K562 (cell line): ENCODE results near the gene USP28. TPM values are rescaled to one million over a fixed set of nuclear protein-coding genes. Genes with fewer than 3 reads are reported as not detected.

Experiments
- ATAC-seq: fragments of 200-7000 bp; cut with Tn5 transposase; 3 replicates; pipeline ENCODE4 v1.9.1; 2020; ENCODE audit warnings: moderate library complexity
- BruUV-seq: library from RNA; stranded (reverse); fragments of 400-500 nt; replicated peaks from 2 replicates; lab custom pipeline; 2021; lab: Mats Ljungman, UMichigan
- CTCF ChIA-PET: fragments of 300-600 bp; formaldehyde crosslinking; extraction: SDS; loops from one replicate; lab custom pipeline; 2021; ENCODE audit warnings: low intra/inter-chr PET ratio; lab: Yijun Ruan, JAX
- POLR2A ChIA-PET: fragments of 300-600, 350-650 bp; sonication (Branson Sonifier 250); formaldehyde crosslinking; extraction: SDS; loops from one replicate; lab custom pipeline; 2021; ENCODE audit warnings: antibody characterized with exemption, inconsistent platforms; lab: Yijun Ruan, JAX
- DNase-seq, 4 experiments: peaks; one replicate each; pipeline versions ENCODE4 v3.0.0 to v3.0.0-alpha.2; 2011 to 2018; ENCODE audit warnings: low spot score in 3 of 4, mixed read lengths in 3 of 4; ENCODE audit errors: extremely low read depth in 1 of 4
- FAIRE-seq: peaks from 2 replicates; lab custom pipeline; 2011; peaks lifted over from hg19 to GRCh38; lab: Jason Lieb, UNC
- H2AFZ ChIP-seq: 2 replicates; pipeline ENCODE4 v1.6.0; 2011; ENCODE audit warnings: low read depth, low read length, control low read depth, inconsistent platforms
- H3K27ac ChIP-seq: fragments of 200-600 bp; 3 replicates; pipeline ENCODE4 v1.8.0; 2011; ENCODE audit warnings: low read depth, mild to moderate bottlenecking, control low read depth, inconsistent platforms, low read length, moderate library complexity, mixed read lengths; ENCODE audit errors: extremely low read depth
- H3K27me3 ChIP-seq, 2 experiments: fragments of 300-600 bp in 1 of 2; 2 replicates in 1 of 2; 3 replicates in 1 of 2; pipeline versions ENCODE4 v1.6.0 to v1.8.0; 2011; ENCODE audit warnings: inconsistent platforms in 2 of 2, low read length in 2 of 2, mild to moderate bottlenecking in 1 of 2, mixed read lengths in 1 of 2, moderate library complexity in 1 of 2; ENCODE audit not compliant: control insufficient read depth in 2 of 2, insufficient read depth in 2 of 2
- H3K36me3 ChIP-seq: fragments of 300-600 bp; 3 replicates; pipeline ENCODE4 v1.8.0; 2011; ENCODE audit warnings: mild to moderate bottlenecking, low read length, inconsistent platforms; ENCODE audit not compliant: control insufficient read depth, insufficient read depth
- H3K4me1 ChIP-seq, 2 experiments: fragments of 200-600 bp in 1 of 2; replicated peaks in 1 of 2; 2 replicates in 1 of 2; 3 replicates in 1 of 2; pipeline versions ENCODE4 v1.5.1 to v1.8.0; 2011; ENCODE audit warnings: inconsistent platforms in 2 of 2, low read length in 2 of 2, mild to moderate bottlenecking in 1 of 2, mixed read lengths in 1 of 2, moderate library complexity in 1 of 2; ENCODE audit not compliant: control insufficient read depth in 2 of 2, insufficient read depth in 2 of 2
- H3K4me2 ChIP-seq: 2 replicates; pipeline ENCODE4 v1.6.1; 2011; ENCODE audit warnings: low read length, control low read depth, inconsistent platforms, mixed read lengths; ENCODE audit not compliant: insufficient read depth
- H3K4me3 ChIP-seq: fragments of 200-600 bp; sonication (generic), shearing (Covaris generic); 2 replicates; pipeline ENCODE4 v1.5.1; 2016; ENCODE audit warnings: control low read depth, inconsistent platforms
- H3K79me2 ChIP-seq: fragments of 200-600 bp; 3 replicates; pipeline ENCODE4 v1.8.0; 2011; ENCODE audit warnings: low read length, inconsistent platforms; ENCODE audit not compliant: control insufficient read depth, insufficient read depth
- H3K9ac ChIP-seq, 2 experiments: 2 replicates each; pipeline versions ENCODE4 v1.6.0 to v1.6.1; 2011; ENCODE audit warnings: low read depth in 2 of 2, low read length in 2 of 2, control low read depth in 1 of 2, inconsistent platforms in 1 of 2, mild to moderate bottlenecking in 1 of 2, mixed read lengths in 1 of 2; ENCODE audit not compliant: insufficient read depth in 1 of 2
- H3K9me1 ChIP-seq: one replicate; pipeline ENCODE4 v1.6.0; 2011; ENCODE audit warnings: inconsistent platforms, mild to moderate bottlenecking, low read length, moderate library complexity; ENCODE audit not compliant: control insufficient read depth, insufficient read depth
- H3K9me3 ChIP-seq: replicated peaks from 2 replicates; pipeline ENCODE4 v1.5.1; 2011; ENCODE audit warnings: low read depth, low read length, inconsistent platforms; ENCODE audit not compliant: control insufficient read depth, insufficient read depth
- H4K20me1 ChIP-seq: replicated peaks from 2 replicates; pipeline ENCODE4 v1.6.1; 2011; ENCODE audit warnings: low read length, inconsistent platforms, mixed read lengths; ENCODE audit not compliant: control insufficient read depth, insufficient read depth
- ZNF143 ChIP-seq: sonication (generic); formaldehyde crosslinking; IDR thresholded peaks from 2 replicates; pipeline ENCODE4 v1.9.0; 2022; ENCODE audit warnings: mild to moderate bottlenecking, missing genetic modification reagents
- WGBS: fragments of 100-300 bp; shearing (Covaris generic); methylation state at CpG from one replicate; pipeline ENCODE4 v1.1.6; 2016; ENCODE audit warnings: low coverage, mixed read lengths; ENCODE audit not compliant: insufficient coverage; ENCODE audit errors: missing lambda C conversion rate; 5-methylcytosine and 5-hydroxymethylcytosine counted together
- in situ Hi-C: fragments of 300-500 bp; cut with MboI; formaldehyde crosslinking; loops from 4 replicates; pipeline ENCODE4 v1.15.0; 2018; ENCODE audit warnings: inconsistent platforms, mixed read lengths
- intact Hi-C: fragments of 100-400 bp; cut with micrococcal nuclease; formaldehyde crosslinking; loops from 2 replicates; pipeline ENCODE4 v1.14.2; 2022
- polyA plus RNA-seq, 8 experiments: library from polyadenylated mRNA; depleted of rRNA in 4 of 8; stranded (reverse) in 5 of 8; unstranded in 3 of 8; fragments of >200 nt; fragmentation: Nextera tagmentation in 2 of 8; fragmentation: Illumina TruSeq in 1 of 8; extraction: Ambion mirVana in 2 of 8; extraction: Trizol in 1 of 8; gene quantifications; 2 replicates each; pipeline versions ENCODE4 v1.2.1 to v1.2.3, GENCODE V29; 2011 to 2014; ENCODE audit warnings: inconsistent platforms in 1 of 8, missing spikeins in 1 of 8
- total RNA-seq, 7 experiments: library from RNA; depleted of rRNA in 6 of 7; stranded (reverse); fragments of >200 nt in 6 of 7; fragmentation: Illumina TruSeq in 2 of 7; extraction: Trizol in 2 of 7; gene quantifications; 2 replicates each; pipeline versions ENCODE4 v1.2.1 to v1.2.3, GENCODE V29; 2011 to 2021; ENCODE audit warnings: low replicate concordance in 1 of 7
- TF ChIP-seq, protein P1 (sequence below), 3 experiments: fragments of 200-800 bp in 1 of 3; fragments of 250-450 bp in 1 of 3; fragments of 450-650 bp in 1 of 3; sonication (Bioruptor Pico) in 1 of 3; sonication (Bioruptor generic) in 1 of 3; formaldehyde crosslinking in 1 of 3; IDR thresholded peaks; 2 replicates each; pipeline versions ENCODE4 v1.6.1 to v1.8.0; 2016 to 2022; ENCODE audit warnings: mild to moderate bottlenecking in 2 of 3, missing genetic modification characterization in 2 of 3, missing compliant biosample characterization in 1 of 3, moderate library complexity in 1 of 3

USP28 gene
- total and polyA plus RNA-seq, 9 of the 15 experiments (the other 6 are each of a cell fraction or from before 2014, with no cell fraction given) = 3.7 to 42.7 (median 20.3) TPM

DNA sequence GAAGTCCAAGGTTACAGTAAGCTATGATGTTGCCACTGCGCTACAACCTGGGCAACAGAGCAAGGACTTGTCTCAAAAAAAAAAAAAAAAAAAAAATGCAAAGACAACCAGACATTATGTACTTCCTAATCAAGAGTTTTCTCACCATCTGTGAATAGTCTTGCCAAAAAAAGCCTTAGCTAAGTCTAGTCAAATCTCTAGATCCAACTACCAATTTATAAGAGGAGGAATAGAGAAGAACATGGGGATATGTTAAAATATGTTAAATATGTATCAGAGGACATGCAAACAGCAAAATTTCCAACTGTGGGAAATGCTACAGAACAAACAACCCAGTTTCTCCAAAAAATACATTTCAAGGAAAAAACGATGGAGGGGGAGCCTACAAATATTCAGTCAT is 45.6 kb downstream of the USP28 start:
- in situ Hi-C loops (no loop called here), intact Hi-C loops (no loop called here)
- 54% methylated on average over 2 of the region's 2 CpGs for WGBS
- Histone ChIP-seq H2AFZ (no peak overlapping the region), H3K4me3 (no peak overlapping the region), H3K79me2 (no peaks in the 10 kb centered on the region), H3K9ac (no peak overlapping the region), H3K36me3 (peaks cover 40% of the 10 kb centered on the region), H3K4me2 (no peak overlapping the region), H4K20me1 (no peaks in the 10 kb centered on the region), H3K27me3 (no peaks in the 10 kb centered on the region), H3K9me3 (no peaks in the 10 kb centered on the region), H3K4me1 (no peaks in the 10 kb centered on the region), H3K9me1 (no peaks in the 10 kb centered on the region), H3K27ac (no peak overlapping the region)
- ATAC-seq (no peak), DNase-seq (no peak), FAIRE-seq (no peak)
- BruUV-seq = no TSS peak
- TF ChIP-seq, protein P1, sequence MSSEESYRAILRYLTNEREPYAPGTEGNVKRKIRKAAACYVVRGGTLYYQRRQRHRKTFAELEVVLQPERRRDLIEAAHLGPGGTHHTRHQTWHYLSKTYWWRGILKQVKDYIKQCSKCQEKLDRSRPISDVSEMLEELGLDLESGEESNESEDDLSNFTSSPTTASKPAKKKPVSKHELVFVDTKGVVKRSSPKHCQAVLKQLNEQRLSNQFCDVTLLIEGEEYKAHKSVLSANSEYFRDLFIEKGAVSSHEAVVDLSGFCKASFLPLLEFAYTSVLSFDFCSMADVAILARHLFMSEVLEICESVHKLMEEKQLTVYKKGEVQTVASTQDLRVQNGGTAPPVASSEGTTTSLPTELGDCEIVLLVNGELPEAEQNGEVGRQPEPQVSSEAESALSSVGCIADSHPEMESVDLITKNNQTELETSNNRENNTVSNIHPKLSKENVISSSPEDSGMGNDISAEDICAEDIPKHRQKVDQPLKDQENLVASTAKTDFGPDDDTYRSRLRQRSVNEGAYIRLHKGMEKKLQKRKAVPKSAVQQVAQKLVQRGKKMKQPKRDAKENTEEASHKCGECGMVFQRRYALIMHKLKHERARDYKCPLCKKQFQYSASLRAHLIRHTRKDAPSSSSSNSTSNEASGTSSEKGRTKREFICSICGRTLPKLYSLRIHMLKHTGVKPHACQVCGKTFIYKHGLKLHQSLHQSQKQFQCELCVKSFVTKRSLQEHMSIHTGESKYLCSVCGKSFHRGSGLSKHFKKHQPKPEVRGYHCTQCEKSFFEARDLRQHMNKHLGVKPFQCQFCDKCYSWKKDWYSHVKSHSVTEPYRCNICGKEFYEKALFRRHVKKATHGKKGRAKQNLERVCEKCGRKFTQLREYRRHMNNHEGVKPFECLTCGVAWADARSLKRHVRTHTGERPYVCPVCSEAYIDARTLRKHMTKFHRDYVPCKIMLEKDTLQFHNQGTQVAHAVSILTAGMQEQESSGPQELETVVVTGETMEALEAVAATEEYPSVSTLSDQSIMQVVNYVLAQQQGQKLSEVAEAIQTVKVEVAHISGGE (CRISPR knock-in tag; IDR thresholded peaks at IDR 0.05) = no peak
- TF ChIP-seq ZNF143 = no peak
- CTCF ChIA-PET = no interaction called here
- POLR2A ChIA-PET = interaction anchor here (0.9 kb wide), 1 partner anchor 14 kb away, joined by 3 read pairs; no protein-coding TSS in a partner anchor
